Measurements from ENCODE around the gene CREB3L2. TPM values are rescaled to one million over a fixed set of nuclear protein-coding genes. Genes with fewer than 3 reads are reported as not detected.
A peak's percentile ranks its signal among the peaks of the same experiment; 100 is the strongest.

CREB3L2 gene
- total and polyA plus RNA-seq, 2 donors (not counting 1 experiment from before 2014, with no cell fraction given) = 39.3 to 63.7 TPM

GRCh38 chr7:137985897-137986251 is 16.0 kb downstream of the CREB3L2 start:
- Histone ChIP-seq H3K36me3 (ENCODE audit: control insufficient read depth, insufficient read depth, low read length) (peaks cover 2% of the 10 kb centered on the region), H2AFZ (ENCODE audit: low read length) (no peak overlapping the region), H3K9ac (ENCODE audit: insufficient read depth, low read length) (no peak overlapping the region), H4K20me1 (ENCODE audit: control insufficient read depth, extremely low read depth, insufficient read depth, low read length) (no peaks in the 10 kb centered on the region), H3K4me1 (ENCODE audit: control insufficient read depth, extremely low read depth, insufficient read depth, low read length) (peaks cover 44% of the 10 kb centered on the region), H3K27ac (ENCODE audit: insufficient read depth, low read length) (peak overlapping the region; percentile 93), H3K4me3 (replicated peaks in 1 of 4; ENCODE audit: control extremely low read depth in 1 of 4, insufficient read depth in 1 of 4, low read depth in 3 of 4, low read length in 4 of 4) (peak overlapping the region in 1 of 4 experiments; percentile 39), H3K79me2 (ENCODE audit: control insufficient read depth, insufficient read depth, low read length) (peaks cover 93% of the 10 kb centered on the region), H3K4me2 (ENCODE audit: extremely low read depth, insufficient read depth, low read length) (peak overlapping the region; percentile 91), H3K27me3 (ENCODE audit: control insufficient read depth, insufficient read depth, low read length) (no peaks in the 10 kb centered on the region), H3K9me3 (ENCODE audit: control insufficient read depth, insufficient read depth, low read depth, low read length) (no peaks in the 10 kb centered on the region)
- DNase-seq (ENCODE audit: low read depth in 2 of 2) = no peak
- TF ChIP-seq EZH2 (IDR thresholded peaks at IDR 0.05; ENCODE audit: low read length, missing control alignments) (no peak), CTCF (conservative IDR thresholded peaks at IDR 0.05 in 1 of 2, IDR thresholded peaks at IDR 0.05 in 1 of 2; ENCODE audit: low read depth in 1 of 2, low read length in 2 of 2) (no peak)

- Histone ChIP-seq H3K4me2 (ENCODE audit: extremely low read depth, insufficient read depth, low read length) (peak overlapping the region; percentile 26), H3K9ac (ENCODE audit: insufficient read depth, low read length) (no peak overlapping the region), H2AFZ (ENCODE audit: low read length) (no peak overlapping the region), H3K4me1 (ENCODE audit: control insufficient read depth, extremely low read depth, insufficient read depth, low read length) (peaks cover 49% of the 10 kb centered on the region), H4K20me1 (ENCODE audit: control insufficient read depth, extremely low read depth, insufficient read depth, low read length) (no peaks in the 10 kb centered on the region), H3K27ac (ENCODE audit: insufficient read depth, low read length) (peak overlapping the region; percentile 93), H3K27me3 (ENCODE audit: control insufficient read depth, insufficient read depth, low read length) (no peaks in the 10 kb centered on the region), H3K9me3 (ENCODE audit: control insufficient read depth, insufficient read depth, low read depth, low read length) (no peaks in the 10 kb centered on the region), H3K79me2 (ENCODE audit: control insufficient read depth, insufficient read depth, low read length) (peaks cover 98% of the 10 kb centered on the region), H3K36me3 (ENCODE audit: control insufficient read depth, insufficient read depth, low read length) (peaks cover 2% of the 10 kb centered on the region), H3K4me3 (replicated peaks in 1 of 4; ENCODE audit: control extremely low read depth in 1 of 4, insufficient read depth in 1 of 4, low read depth in 3 of 4, low read length in 4 of 4) (no peak overlapping the region)
- peak in 1 of 2 donors; percentile 55 for DNase-seq (ENCODE audit: low read depth in 2 of 2)
- TF ChIP-seq EZH2 (IDR thresholded peaks at IDR 0.05; ENCODE audit: low read length, missing control alignments) (no peak), CTCF (conservative IDR thresholded peaks at IDR 0.05 in 1 of 2, IDR thresholded peaks at IDR 0.05 in 1 of 2; ENCODE audit: low read depth in 1 of 2, low read length in 2 of 2) (no peak)
Measured at GRCh38 chr7:137985253-137985896, 16.5 kb downstream of the CREB3L2 start.

GRCh38 chr7:137984181-137985041 is 17.5 kb downstream of the CREB3L2 start:
- no peak overlapping the region for H3K9ac ChIP-seq (ENCODE audit: insufficient read depth, low read length)
- H3K9me3 ChIP-seq (ENCODE audit: control insufficient read depth, insufficient read depth, low read depth, low read length) = no peaks in the 10 kb centered on the region
- no peaks in the 10 kb centered on the region for H3K27me3 ChIP-seq (ENCODE audit: control insufficient read depth, insufficient read depth, low read length)
- peak overlapping the region; percentile 93 for H3K27ac ChIP-seq (ENCODE audit: insufficient read depth, low read length)
- H2AFZ ChIP-seq (ENCODE audit: low read length) = no peak overlapping the region
- no peak for DNase-seq (ENCODE audit: low read depth in 2 of 2)
- H4K20me1 ChIP-seq (ENCODE audit: control insufficient read depth, extremely low read depth, insufficient read depth, low read length) = no peaks in the 10 kb centered on the region
- peaks cover 99% of the 10 kb centered on the region for H3K79me2 ChIP-seq (ENCODE audit: control insufficient read depth, insufficient read depth, low read length)
- H3K4me3 ChIP-seq (replicated peaks in 1 of 4; ENCODE audit: control extremely low read depth in 1 of 4, insufficient read depth in 1 of 4, low read depth in 3 of 4, low read length in 4 of 4) = no peak overlapping the region
- peak overlapping the region; percentile 7 for H3K4me2 ChIP-seq (ENCODE audit: extremely low read depth, insufficient read depth, low read length)
- peaks cover 2% of the 10 kb centered on the region for H3K36me3 ChIP-seq (ENCODE audit: control insufficient read depth, insufficient read depth, low read length)
- TF ChIP-seq CTCF (conservative IDR thresholded peaks at IDR 0.05 in 1 of 2, IDR thresholded peaks at IDR 0.05 in 1 of 2; ENCODE audit: low read depth in 1 of 2, low read length in 2 of 2) = no peak
- TF ChIP-seq EZH2 (IDR thresholded peaks at IDR 0.05; ENCODE audit: low read length, missing control alignments) = no peak
- H3K4me1 ChIP-seq (ENCODE audit: control insufficient read depth, extremely low read depth, insufficient read depth, low read length) = peaks cover 51% of the 10 kb centered on the region

All from fibroblast of lung (primary cell).